Measurements from ENCODE around the gene PGP.

DNA sequence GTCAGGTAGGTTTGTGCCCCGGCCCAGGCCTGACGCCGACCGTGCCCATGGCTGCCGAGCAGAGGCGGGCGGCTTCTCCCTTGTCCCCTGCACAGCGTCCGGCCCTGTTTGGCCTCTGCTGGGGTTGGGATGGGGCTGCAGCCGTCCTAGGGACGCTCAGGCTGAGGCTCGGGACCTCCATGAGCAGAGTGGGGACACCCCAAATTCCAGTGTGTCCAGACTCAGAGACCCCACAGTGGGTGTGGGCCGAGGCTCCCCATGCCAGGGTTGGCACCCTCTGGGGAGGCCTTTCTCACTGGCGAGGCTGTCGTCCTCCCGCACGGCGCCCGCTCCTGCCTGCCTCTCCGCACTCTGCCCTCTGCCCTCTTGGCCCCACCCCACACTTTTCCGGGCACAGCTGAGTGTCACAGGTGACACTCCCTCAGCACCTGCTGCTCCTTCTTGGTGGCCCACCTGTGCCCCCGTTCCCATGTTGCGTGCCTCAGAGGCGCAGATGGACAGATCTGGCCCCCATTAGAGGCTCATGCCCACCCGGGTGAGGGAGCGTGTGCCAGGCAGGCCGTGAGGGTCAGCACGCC lies 43.0 kb downstream of the PGP start:
- TF ChIP-seq CTCF (IDR thresholded peaks at IDR 0.05; ENCODE audit: borderline replicate concordance, extremely low read depth, low read length, poor library complexity, severe bottlenecking) (no peak), EZH2 (IDR thresholded peaks at IDR 0.05; ENCODE audit: borderline replicate concordance, low read depth, low read length, severe bottlenecking) (no peak)

All from DND-41 (cell line).